ENCODE measurements around the gene ASIC4. TPM values are rescaled to one million over a fixed set of nuclear protein-coding genes. Genes with fewer than 3 reads are reported as not detected.
A peak's percentile ranks its signal among the peaks of the same experiment; 100 is the strongest.

Gene ASIC4
- total and polyA plus RNA-seq, 2 of the 13 experiments (the other 11 are each of a cell fraction or from before 2014, with no cell fraction given): 0.03 TPM; not detected in 1

DNA sequence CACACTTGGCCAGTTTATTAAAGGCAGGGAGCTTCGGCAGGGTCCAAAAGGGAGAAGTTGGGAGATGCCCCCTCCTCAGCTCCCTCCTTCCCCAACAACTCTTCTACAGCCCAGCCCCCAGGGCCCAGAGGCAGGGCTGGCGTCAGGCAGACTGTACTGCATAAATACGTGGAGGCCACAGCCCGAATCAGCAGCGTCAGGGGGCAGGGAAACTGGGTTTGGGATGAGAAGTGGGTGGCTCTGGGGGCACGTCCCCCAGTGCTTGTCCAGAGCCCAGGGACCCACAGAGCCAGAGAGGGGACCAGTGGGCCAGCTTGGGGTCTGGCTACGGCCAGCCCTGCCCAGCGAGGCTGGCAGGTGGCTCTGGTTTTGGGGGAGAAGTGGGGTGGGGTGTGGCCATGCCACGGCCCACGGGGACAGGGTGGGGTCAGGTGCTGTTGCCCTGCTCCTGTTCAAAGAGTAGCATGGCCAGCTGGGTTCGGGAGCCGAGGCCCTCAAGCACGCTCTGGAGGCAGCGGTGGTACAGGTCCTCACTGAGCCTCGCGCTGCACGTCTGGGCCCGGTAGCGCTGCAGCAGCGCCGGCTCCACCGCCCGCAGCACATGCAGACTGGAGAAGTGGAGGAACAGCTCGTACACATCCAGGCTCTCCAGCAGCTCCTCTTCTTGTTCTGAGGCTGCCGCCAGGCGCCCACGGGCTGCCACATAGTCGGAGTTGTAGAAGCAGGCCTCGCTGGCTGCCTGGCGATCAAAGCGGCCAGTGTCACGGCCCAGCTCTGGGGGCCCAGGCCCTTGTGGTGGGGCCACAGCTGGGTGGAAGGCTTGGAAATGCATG, 24.9 kb downstream of the ASIC4 start (continued):
- TF ChIP-seq MTA3 (CRISPR knock-in tag; IDR thresholded peaks at IDR 0.05): no peak
- no peak for TF ChIP-seq ZNF142 (CRISPR knock-in tag; IDR thresholded peaks at IDR 0.05)
- TF ChIP-seq, protein P1, sequence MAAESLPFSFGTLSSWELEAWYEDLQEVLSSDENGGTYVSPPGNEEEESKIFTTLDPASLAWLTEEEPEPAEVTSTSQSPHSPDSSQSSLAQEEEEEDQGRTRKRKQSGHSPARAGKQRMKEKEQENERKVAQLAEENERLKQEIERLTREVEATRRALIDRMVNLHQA (CRISPR knock-in tag; IDR thresholded peaks at IDR 0.05): no peak
- TF ChIP-seq HIC2 (CRISPR knock-in tag; IDR thresholded peaks at IDR 0.05; ENCODE audit: low read depth): no peak
- no peak for TF ChIP-seq HNRNPL (IDR thresholded peaks at IDR 0.05; ENCODE audit: low read depth, low read length)
- TF ChIP-seq, protein P2, sequence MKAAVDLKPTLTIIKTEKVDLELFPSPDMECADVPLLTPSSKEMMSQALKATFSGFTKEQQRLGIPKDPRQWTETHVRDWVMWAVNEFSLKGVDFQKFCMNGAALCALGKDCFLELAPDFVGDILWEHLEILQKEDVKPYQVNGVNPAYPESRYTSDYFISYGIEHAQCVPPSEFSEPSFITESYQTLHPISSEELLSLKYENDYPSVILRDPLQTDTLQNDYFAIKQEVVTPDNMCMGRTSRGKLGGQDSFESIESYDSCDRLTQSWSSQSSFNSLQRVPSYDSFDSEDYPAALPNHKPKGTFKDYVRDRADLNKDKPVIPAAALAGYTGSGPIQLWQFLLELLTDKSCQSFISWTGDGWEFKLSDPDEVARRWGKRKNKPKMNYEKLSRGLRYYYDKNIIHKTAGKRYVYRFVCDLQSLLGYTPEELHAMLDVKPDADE (CRISPR knock-in tag; IDR thresholded peaks at IDR 0.05): 0 out of 2 replicates have a peak, but pooled peaks have one; percentile 43
- TF ChIP-seq, protein P3, sequence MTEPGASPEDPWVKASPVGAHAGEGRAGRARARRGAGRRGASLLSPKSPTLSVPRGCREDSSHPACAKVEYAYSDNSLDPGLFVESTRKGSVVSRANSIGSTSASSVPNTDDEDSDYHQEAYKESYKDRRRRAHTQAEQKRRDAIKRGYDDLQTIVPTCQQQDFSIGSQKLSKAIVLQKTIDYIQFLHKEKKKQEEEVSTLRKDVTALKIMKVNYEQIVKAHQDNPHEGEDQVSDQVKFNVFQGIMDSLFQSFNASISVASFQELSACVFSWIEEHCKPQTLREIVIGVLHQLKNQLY (CRISPR knock-in tag; IDR thresholded peaks at IDR 0.05): no peak
- peak; percentile 21 for TF ChIP-seq RBFOX2 (IDR thresholded peaks at IDR 0.05; ENCODE audit: low read depth, low read length)
- 0 out of 2 replicates have a peak, but pooled peaks have one; percentile 1 for TF ChIP-seq NFKB2 (CRISPR knock-in tag; IDR thresholded peaks at IDR 0.05; ENCODE audit: borderline replicate concordance)
- no peak for TF ChIP-seq GATA4 (IDR thresholded peaks at IDR 0.05; ENCODE audit: borderline replicate concordance, low read depth)
- TF ChIP-seq MIXL1 (CRISPR knock-in tag; IDR thresholded peaks at IDR 0.05): no peak
- TF ChIP-seq AGO2 (optimal IDR thresholded peaks at IDR 0.05; ENCODE audit: low read depth, low read length): peak; percentile 31
- no peak for TF ChIP-seq LCORL (IDR thresholded peaks at IDR 0.05)
- no peak for TF ChIP-seq LCORL (CRISPR knock-in tag; IDR thresholded peaks at IDR 0.05)
- TF ChIP-seq ZSCAN9 (CRISPR knock-in tag; IDR thresholded peaks at IDR 0.05; ENCODE audit: borderline replicate concordance): no peak
- no peak for TF ChIP-seq ZNF614 (CRISPR knock-in tag; IDR thresholded peaks at IDR 0.05; ENCODE audit: borderline replicate concordance)
- no peak for TF ChIP-seq ZNF678 (CRISPR knock-in tag; IDR thresholded peaks at IDR 0.05)
- no peak for TF ChIP-seq HNF4G (IDR thresholded peaks at IDR 0.05; ENCODE audit: borderline replicate concordance, low read depth, low read length)
- no peak for TF ChIP-seq HNF4G (CRISPR knock-in tag; IDR thresholded peaks at IDR 0.05; ENCODE audit: borderline replicate concordance, low read depth)
- TF ChIP-seq BRD4 (CRISPR knock-in tag; IDR thresholded peaks at IDR 0.05): no peak
- no peak for TF ChIP-seq ZSCAN31 (CRISPR knock-in tag; IDR thresholded peaks at IDR 0.05; ENCODE audit: low read depth)

Measured in HepG2 (cell line).